K562 (cell line): ENCODE data around the gene UBXN10. TPM values are rescaled to one million over a fixed set of nuclear protein-coding genes. Genes with fewer than 3 reads are reported as not detected.
A peak's percentile ranks its signal among the peaks of the same experiment; 100 is the strongest.

ENCODE experiments used
- CREM ChIP-seq: IDR thresholded peaks from 2 replicates; pipeline ENCODE4 v1.6.1; 2014; ENCODE audit warnings: antibody characterized with exemption, low read depth
- EHMT2 ChIP-seq: fragments of 450-650 bp; IDR thresholded peaks from 2 replicates; pipeline ENCODE4 v1.6.1; 2018; ENCODE audit warnings: antibody characterized with exemption
- EP300 ChIP-seq: IDR thresholded peaks from 2 replicates; pipeline ENCODE4 v1.6.1; 2012; ENCODE audit warnings: low read length, improper control_type of control experiment
- HDAC2 ChIP-seq: fragments of 450-650 bp; IDR thresholded peaks from 2 replicates; pipeline ENCODE4 v1.6.1; 2016; ENCODE audit warnings: mild to moderate bottlenecking
- ILF3 ChIP-seq: fragments of 450-650 bp; IDR thresholded peaks from 2 replicates; pipeline ENCODE4 v1.6.1; 2018; ENCODE audit warnings: antibody characterized with exemption, mild to moderate bottlenecking, moderate library complexity, borderline replicate concordance
- L3MBTL2 ChIP-seq: fragments of 450-650 bp; IDR thresholded peaks from 2 replicates; pipeline ENCODE4 v1.6.1; 2016; ENCODE audit warnings: mild to moderate bottlenecking, moderate library complexity
- MCM7 ChIP-seq, 2 experiments: fragments of 450-650 bp; IDR thresholded peaks; 2 replicates each; pipeline ENCODE4 v1.6.1; 2016 to 2018
- NR1H2 ChIP-seq: sonication (generic); formaldehyde crosslinking; IDR thresholded peaks from 2 replicates; pipeline ENCODE4 v1.4.0; 2020; ENCODE audit warnings: mild to moderate bottlenecking, missing genetic modification reagents
- RB1 ChIP-seq: fragments of 450-650 bp; IDR thresholded peaks from 2 replicates; pipeline ENCODE4 v1.6.1; 2017; ENCODE audit warnings: low read depth, mild to moderate bottlenecking
- RBM25 ChIP-seq: fragments of 200-400 bp; formaldehyde crosslinking; IDR thresholded peaks from 2 replicates; pipeline ENCODE4 v1.6.1; 2018; ENCODE audit warnings: low read length, low read depth, moderate library complexity; ENCODE audit not compliant: severe bottlenecking
- SRSF9 ChIP-seq: fragments of 200-400 bp; formaldehyde crosslinking; IDR thresholded peaks from 2 replicates; pipeline ENCODE4 v1.6.1; 2017; ENCODE audit warnings: low read depth, low read length, borderline replicate concordance
- THRAP3 ChIP-seq: fragments of 450-650 bp; IDR thresholded peaks from 2 replicates; pipeline ENCODE4 v1.6.1; 2016; ENCODE audit warnings: mild to moderate bottlenecking, inconsistent platforms, borderline replicate concordance
- YBX1 ChIP-seq: fragments of 450-650 bp; IDR thresholded peaks from 2 replicates; pipeline ENCODE4 v1.7.1; 2016; ENCODE audit warnings: mild to moderate bottlenecking
- ZNF347 ChIP-seq: fragments of 450-650 bp; formaldehyde crosslinking; IDR thresholded peaks from 2 replicates; pipeline ENCODE4 v1.4.0; 2020; ENCODE audit warnings: low read depth, mild to moderate bottlenecking, moderate library complexity
- ZNF384 ChIP-seq: IDR thresholded peaks from 2 replicates; pipeline ENCODE4 v1.6.1; 2012; ENCODE audit warnings: low read depth, low read length, improper control_type of control experiment
- polyA plus RNA-seq, 8 experiments: library from polyadenylated mRNA; depleted of rRNA in 4 of 8; stranded (reverse) in 5 of 8; unstranded in 3 of 8; fragments of >200 nt; fragmentation: Nextera tagmentation in 2 of 8; fragmentation: Illumina TruSeq in 1 of 8; extraction: Ambion mirVana in 2 of 8; extraction: Trizol in 1 of 8; gene quantifications; 2 replicates each; pipeline versions ENCODE4 v1.2.1 to v1.2.3, GENCODE V29; 2011 to 2014; ENCODE audit warnings: inconsistent platforms in 1 of 8, missing spikeins in 1 of 8
- total RNA-seq, 7 experiments: library from RNA; depleted of rRNA in 6 of 7; stranded (reverse); fragments of >200 nt in 6 of 7; fragmentation: Illumina TruSeq in 2 of 7; extraction: Trizol in 2 of 7; gene quantifications; 2 replicates each; pipeline versions ENCODE4 v1.2.1 to v1.2.3, GENCODE V29; 2011 to 2021; ENCODE audit warnings: low replicate concordance in 1 of 7
- TF ChIP-seq, protein P1 (sequence below): IDR thresholded peaks from 2 replicates; pipeline ENCODE4 v1.6.1; 2012; ENCODE audit warnings: low read depth, low read length, improper control_type of control experiment, borderline replicate concordance
- TF ChIP-seq, protein P2 (sequence below), 2 experiments: fragments of 450-650 bp in 1 of 2; sonication (generic) in 1 of 2; formaldehyde crosslinking in 1 of 2; IDR thresholded peaks; 2 replicates each; pipeline versions ENCODE4 v1.7.1 to v1.9.0; 2016 to 2022; ENCODE audit warnings: inconsistent platforms in 1 of 2, mild to moderate bottlenecking in 1 of 2, missing genetic modification reagents in 1 of 2

UBXN10 gene
- total and polyA plus RNA-seq, 9 of the 15 experiments (the other 6 are each of a cell fraction or from before 2014, with no cell fraction given), result 10.7 to 17.7 (median 13.6) TPM

DNA sequence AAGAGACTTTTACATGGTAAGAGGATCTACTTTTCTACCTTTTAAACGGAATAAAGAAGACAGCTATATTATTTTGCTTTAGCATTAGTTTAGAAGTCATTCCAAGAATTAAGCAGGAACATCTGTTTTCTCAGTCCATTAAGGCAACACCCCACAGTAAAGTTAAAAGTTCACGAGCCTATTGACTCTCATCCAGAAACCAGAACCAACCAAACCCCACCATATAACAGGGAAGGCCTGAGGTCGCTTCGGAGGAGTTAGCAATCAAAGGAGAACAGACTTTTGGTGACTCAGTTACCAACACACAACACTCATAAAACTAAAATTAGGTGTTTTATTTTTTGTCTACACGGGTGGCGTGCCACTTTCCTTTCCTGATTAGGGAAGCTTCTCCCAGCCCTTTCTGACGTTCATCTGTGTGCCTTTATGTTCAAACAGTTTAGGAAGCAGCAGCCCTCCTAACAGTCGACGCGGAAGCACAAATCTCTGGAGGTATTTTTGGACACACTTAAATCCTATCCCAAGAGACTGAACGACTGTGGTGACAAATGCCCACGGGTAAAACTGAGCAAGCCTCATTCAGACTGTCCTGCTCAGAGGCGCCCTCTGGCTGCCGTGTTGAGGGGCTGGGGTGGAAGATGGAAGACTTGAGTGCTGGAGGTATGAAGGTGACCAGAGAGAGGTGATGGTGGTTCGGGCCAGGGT lies 9.0 kb downstream of the UBXN10 start (continued):
- TF ChIP-seq THRAP3 (no peak), RBM25 (no peak), YBX1 (no peak), L3MBTL2 (peak; percentile 43; the same call in 1 of the 2 replicates), NR1H2 (CRISPR knock-in tag) (no peak), ILF3 (no peak), MCM7 (IDR thresholded peaks at IDR 0.05) (no peak), RB1 (0 out of 2 replicates have a peak, but pooled peaks have one; percentile 23), EHMT2 (peak; percentile 69; the same call in 1 of the 2 replicates), ZNF384 (no peak), EP300 (0 out of 2 replicates have a peak, but pooled peaks have one; percentile 21), CREM (no peak), HDAC2 (0 out of 2 replicates have a peak, but pooled peaks have one; percentile 48), SRSF9 (no peak), ZNF347 (CRISPR knock-in tag) (no peak)
- TF ChIP-seq, protein P1, sequence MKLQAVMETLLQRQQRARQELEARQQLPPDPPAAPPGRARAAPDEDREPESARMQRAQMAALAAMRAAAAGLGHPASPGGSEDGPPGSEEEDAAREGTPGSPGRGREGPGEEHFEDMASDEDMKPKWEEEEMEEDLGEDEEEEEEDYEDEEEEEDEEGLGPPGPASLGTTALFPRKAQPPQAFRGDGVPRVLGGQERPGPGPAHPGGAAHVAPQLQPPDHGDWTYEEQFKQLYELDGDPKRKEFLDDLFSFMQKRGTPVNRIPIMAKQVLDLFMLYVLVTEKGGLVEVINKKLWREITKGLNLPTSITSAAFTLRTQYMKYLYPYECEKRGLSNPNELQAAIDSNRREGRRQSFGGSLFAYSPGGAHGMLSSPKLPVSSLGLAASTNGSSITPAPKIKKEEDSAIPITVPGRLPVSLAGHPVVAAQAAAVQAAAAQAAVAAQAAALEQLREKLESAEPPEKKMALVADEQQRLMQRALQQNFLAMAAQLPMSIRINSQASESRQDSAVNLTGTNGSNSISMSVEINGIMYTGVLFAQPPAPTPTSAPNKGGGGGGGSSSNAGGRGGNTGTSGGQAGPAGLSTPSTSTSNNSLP, result no peak
- TF ChIP-seq, protein P2, sequence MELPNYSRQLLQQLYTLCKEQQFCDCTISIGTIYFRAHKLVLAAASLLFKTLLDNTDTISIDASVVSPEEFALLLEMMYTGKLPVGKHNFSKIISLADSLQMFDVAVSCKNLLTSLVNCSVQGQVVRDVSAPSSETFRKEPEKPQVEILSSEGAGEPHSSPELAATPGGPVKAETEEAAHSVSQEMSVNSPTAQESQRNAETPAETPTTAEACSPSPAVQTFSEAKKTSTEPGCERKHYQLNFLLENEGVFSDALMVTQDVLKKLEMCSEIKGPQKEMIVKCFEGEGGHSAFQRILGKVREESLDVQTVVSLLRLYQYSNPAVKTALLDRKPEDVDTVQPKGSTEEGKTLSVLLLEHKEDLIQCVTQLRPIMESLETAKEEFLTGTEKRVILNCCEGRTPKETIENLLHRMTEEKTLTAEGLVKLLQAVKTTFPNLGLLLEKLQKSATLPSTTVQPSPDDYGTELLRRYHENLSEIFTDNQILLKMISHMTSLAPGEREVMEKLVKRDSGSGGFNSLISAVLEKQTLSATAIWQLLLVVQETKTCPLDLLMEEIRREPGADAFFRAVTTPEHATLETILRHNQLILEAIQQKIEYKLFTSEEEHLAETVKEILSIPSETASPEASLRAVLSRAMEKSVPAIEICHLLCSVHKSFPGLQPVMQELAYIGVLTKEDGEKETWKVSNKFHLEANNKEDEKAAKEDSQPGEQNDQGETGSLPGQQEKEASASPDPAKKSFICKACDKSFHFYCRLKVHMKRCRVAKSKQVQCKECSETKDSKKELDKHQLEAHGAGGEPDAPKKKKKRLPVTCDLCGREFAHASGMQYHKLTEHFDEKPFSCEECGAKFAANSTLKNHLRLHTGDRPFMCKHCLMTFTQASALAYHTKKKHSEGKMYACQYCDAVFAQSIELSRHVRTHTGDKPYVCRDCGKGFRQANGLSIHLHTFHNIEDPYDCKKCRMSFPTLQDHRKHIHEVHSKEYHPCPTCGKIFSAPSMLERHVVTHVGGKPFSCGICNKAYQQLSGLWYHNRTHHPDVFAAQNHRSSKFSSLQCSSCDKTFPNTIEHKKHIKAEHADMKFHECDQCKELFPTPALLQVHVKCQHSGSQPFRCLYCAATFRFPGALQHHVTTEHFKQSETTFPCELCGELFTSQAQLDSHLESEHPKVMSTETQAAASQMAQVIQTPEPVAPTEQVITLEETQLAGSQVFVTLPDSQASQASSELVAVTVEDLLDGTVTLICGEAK (IDR thresholded peaks at IDR 0.05), result 0 out of 2 replicates have a peak, but pooled peaks have one; percentile 19
- TF ChIP-seq, protein P2 (CRISPR knock-in tag; IDR thresholded peaks at IDR 0.05), result no peak
